ENCODE results near the gene ADPRH. TPM values are rescaled to one million over a fixed set of nuclear protein-coding genes. Genes with fewer than 3 reads are reported as not detected.

The ADPRH gene
- total and polyA plus RNA-seq, 8 donors, result 2.7 to 9.5 (median 5.0) TPM

GRCh38 chr3:119630128-119630879 lies 51.0 kb downstream of the ADPRH start:
- intact Hi-C loops (cut with DNase I), result no loop called here
- 90 to 91% methylated on average over 8 of the region's 8 CpGs for WGBS, 2 donors
- ATAC-seq, result peak in 2 of 4 donors; percentile 29 to 57
- H3K9me3 ChIP-seq, result no peaks in the 10 kb centered on the region
- FAIRE-seq, result no peak
- no peaks in the 10 kb centered on the region for H3K27me3 ChIP-seq
- H3K4me3 ChIP-seq, result no peak overlapping the region
- no peaks in the 10 kb centered on the region for H3K36me3 ChIP-seq
- peak overlapping the region in 1 of 4 donors; percentile 6 for H3K27ac ChIP-seq
- H3K4me1 ChIP-seq, result peaks cover 0 to 13% (median 7%) of the 10 kb centered on the region in 3 donors
- TF ChIP-seq CTCF (IDR thresholded peaks at IDR 0.05), result no peak
- no peak for DNase-seq

- peak in 1 of 4 donors; percentile 14 for ATAC-seq
- 91 to 95% methylated on average over 7 of the region's 7 CpGs for WGBS, 2 donors
- H3K27ac ChIP-seq, result peak overlapping the region in 1 of 4 donors; percentile 6
These were observed 51.6 kb downstream of the ADPRH start for GRCh38 chr3:119630880-119631329.

GRCh38 chr3:119631516-119631915 lies 52.2 kb downstream of the ADPRH start:
- no peaks in the 10 kb centered on the region for H3K36me3 ChIP-seq
- no peaks in the 10 kb centered on the region for H3K9me3 ChIP-seq
- no peak overlapping the region for H3K4me3 ChIP-seq
- FAIRE-seq (no peak), DNase-seq (no peak), ATAC-seq (no peak)
- TF ChIP-seq CTCF (IDR thresholded peaks at IDR 0.05), result no peak
- intact Hi-C loops (cut with DNase I), result no loop called here
- 66 to 71% methylated on average over 3 of the region's 3 CpGs for WGBS, 2 donors
- peaks cover 0 to 13% (median 7%) of the 10 kb centered on the region in 3 donors for H3K4me1 ChIP-seq
- no peaks in the 10 kb centered on the region for H3K27me3 ChIP-seq
- peak overlapping the region in 1 of 4 donors; percentile 6 for H3K27ac ChIP-seq

More at GRCh38 chr3:119630880-119631329, 51.6 kb downstream of the ADPRH start:
- intact Hi-C loops (cut with DNase I), result no loop called here
- DNase-seq, result no peak
- Histone ChIP-seq H3K9me3 (no peaks in the 10 kb centered on the region), H3K4me1 (peaks cover 0 to 13% (median 7%) of the 10 kb centered on the region in 3 donors), H3K27me3 (no peaks in the 10 kb centered on the region), H3K36me3 (no peaks in the 10 kb centered on the region), H3K4me3 (no peak overlapping the region)
- no peak for FAIRE-seq
- no peak for TF ChIP-seq CTCF (IDR thresholded peaks at IDR 0.05)

DNA sequence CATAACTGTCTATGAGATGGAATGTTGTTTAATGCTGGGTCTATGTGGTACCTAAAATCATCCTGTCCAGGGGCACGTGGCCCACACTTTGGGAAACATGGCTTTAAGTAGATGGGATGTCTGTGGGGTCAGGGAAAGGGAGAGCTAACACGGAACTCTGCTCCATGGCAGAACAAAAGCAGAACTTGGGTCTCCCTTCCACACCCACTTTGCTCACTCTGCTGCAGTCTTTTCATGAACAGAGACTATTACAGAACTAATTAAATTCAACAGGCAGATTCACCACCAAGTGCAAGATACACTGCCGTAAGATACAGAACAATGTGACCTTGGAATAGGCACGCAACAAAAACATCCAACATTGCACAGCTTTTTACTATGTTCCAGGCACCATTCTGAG lies 52.9 kb downstream of the ADPRH start:
- Histone ChIP-seq H3K27ac (peak overlapping the region in 3 of 4 donors; percentile 13 to 36 (median 18)), H3K9me3 (no peaks in the 10 kb centered on the region), H3K36me3 (no peaks in the 10 kb centered on the region), H3K4me1 (peaks cover 0 to 13% (median 7%) of the 10 kb centered on the region in 3 donors), H3K4me3 (no peak overlapping the region), H3K27me3 (no peaks in the 10 kb centered on the region)
- ATAC-seq (no peak), FAIRE-seq (no peak), DNase-seq (no peak)
- no peak for TF ChIP-seq CTCF (IDR thresholded peaks at IDR 0.05)
- intact Hi-C loops (cut with DNase I), result no loop called here
- WGBS, 2 donors, result 68 to 70% methylated on average over 4 of the region's 4 CpGs

DNA sequence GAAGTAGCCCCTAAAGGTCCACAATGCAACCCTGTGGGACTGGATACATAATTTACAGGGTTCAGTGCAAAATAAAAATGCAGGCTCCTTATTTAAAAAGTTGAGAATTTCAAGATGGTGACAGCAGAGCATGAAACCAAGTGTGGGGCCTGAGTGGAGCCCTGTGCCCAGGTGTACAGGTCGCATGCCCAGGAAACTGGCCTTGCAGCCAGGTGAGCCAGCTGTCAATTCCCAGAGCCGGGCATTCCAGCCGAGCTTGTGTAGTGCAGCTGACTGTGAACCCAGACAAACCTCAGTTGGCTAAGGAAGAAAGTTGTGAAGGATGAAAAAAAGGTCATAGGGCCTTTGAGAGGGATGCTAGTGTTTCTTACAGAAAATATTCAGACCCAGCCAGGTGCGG lies 53.5 kb downstream of the ADPRH start:
- H3K9me3 ChIP-seq, result no peaks in the 10 kb centered on the region
- peaks cover 0 to 13% (median 7%) of the 10 kb centered on the region in 3 donors for H3K4me1 ChIP-seq
- intact Hi-C loops (cut with DNase I), result no loop called here
- H3K36me3 ChIP-seq, result no peaks in the 10 kb centered on the region
- H3K4me3 ChIP-seq, result no peak overlapping the region
- H3K27me3 ChIP-seq, result no peaks in the 10 kb centered on the region
- no peak for TF ChIP-seq CTCF (IDR thresholded peaks at IDR 0.05)
- WGBS, 2 donors, result 30 to 32% methylated on average over 4 of the region's 4 CpGs
- peak; percentile 76 to 86 (median 80) for DNase-seq
- ATAC-seq, result peak; percentile 87 to 98 (median 95)
- no peak for FAIRE-seq
- peak overlapping the region in 3 of 4 donors; percentile 13 to 36 (median 34) for H3K27ac ChIP-seq

Measured in pancreas (tissue), 10 donors.